ENCODE data around the gene RNF167.
"Not testable (repeated sequence)": the region's sequence is repeated elsewhere in the genome, so short reads cannot be mapped to it uniquely, and the experiment has no call there.

RNF167 gene

DNA sequence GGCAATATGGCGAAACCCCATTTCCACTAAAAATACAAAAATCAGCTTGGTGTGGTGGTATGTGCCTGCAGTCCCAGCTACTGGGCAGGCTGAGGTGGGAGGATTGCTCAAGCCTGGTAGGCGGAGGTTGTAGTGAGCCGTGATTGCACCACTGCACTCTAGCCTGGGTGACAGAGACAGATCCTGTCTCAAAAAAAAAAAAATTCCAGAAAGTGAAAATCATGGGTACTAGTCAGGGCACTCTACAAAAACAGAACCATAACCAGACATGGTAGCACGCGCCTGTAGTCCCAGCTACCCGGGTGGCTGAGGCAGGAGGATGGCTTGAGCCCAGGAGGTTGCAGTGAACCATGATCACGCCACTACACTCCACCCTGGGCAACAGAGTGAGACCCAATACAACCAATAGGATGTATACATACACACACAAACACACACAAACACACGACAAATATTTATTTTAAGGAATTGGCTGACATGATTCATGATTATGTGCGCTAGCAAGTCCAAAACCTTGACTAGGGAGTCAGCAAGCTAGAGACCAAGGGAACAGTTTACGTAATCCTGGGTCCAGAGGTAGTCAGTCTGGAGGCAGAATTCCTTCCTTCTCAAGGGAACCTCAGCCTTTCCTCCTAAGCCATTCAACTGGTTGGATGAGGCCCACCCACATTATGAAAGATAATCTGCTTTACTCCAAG lies 19.6 kb upstream of the RNF167 start:
- Mint-ChIP-seq H3K36me3 (no peaks in the 10 kb centered on the region), H3K4me3 (no peak overlapping the region), H3K27me3 (no peaks in the 10 kb centered on the region), H3K27ac (no peak overlapping the region), H3K4me1 (no peaks in the 10 kb centered on the region), H3K9me3 (no peaks in the 10 kb centered on the region)
- no peak for ATAC-seq

DNA sequence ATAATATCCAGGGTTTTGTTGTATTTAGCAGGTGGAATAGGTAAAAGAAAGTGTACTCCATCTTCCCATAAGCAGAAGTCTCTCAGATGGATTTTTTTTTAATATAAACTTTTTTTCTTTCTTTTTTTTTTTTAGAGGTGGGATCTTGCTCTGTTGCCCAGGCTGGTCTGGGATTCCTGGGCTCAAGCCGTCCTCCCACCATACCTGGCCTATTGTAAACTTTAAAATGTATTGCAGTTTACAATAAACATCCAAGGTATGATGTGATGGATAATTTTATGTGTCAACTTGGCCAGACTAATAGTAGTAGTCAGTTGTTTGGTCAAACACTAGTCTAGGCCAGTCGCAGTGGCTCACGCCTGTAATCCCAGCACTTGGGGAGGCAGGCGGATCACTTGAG lies 18.7 kb upstream of the RNF167 start:
- no peak overlapping the region for H3K4me3 Mint-ChIP-seq
- H3K36me3 Mint-ChIP-seq, result no peaks in the 10 kb centered on the region
- H3K4me1 Mint-ChIP-seq, result peaks cover under 1% of the 10 kb centered on the region
- no peak overlapping the region for H3K27ac Mint-ChIP-seq
- H3K27me3 Mint-ChIP-seq, result no peaks in the 10 kb centered on the region
- no peaks in the 10 kb centered on the region for H3K9me3 Mint-ChIP-seq
- no peak for ATAC-seq

DNA sequence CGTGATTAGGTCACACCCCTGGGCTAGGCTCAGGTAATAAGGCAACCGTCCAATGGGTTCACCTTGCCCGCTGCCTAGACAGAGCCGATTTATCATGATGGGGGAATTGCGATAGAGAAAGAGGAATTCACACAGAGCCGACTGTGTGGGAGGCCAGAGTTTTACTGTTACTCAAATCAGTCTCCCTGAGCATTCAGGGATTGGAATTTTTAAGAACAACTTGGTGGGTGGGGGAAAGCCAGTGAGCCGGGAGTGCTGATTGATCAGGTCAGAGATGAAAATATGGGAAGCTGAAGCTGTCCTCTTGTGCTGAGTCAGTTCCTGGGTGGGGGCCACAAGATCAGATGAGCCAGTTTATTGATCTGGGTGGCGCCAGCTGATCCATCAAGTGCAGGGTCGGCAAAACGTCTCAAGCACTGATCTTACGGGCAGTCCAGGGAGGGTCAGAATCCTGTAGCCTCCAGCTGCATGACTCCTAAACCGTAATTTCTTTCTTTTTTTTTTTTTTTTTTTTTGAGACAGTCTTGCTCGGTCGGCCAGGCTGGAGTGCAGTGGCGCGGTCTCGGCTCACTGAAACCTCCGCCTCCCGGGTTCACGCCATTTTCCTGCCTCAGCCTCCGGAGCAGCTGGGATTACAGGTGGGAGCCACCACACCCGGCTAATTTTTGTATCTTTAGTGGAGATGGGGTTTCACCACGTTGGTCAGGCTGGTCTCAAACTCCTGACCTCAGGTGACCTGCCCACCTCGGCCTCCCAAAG lies 13.3 kb upstream of the RNF167 start:
- ATAC-seq, H3K27me3 Mint-ChIP-seq, H3K27ac Mint-ChIP-seq, H3K9me3 Mint-ChIP-seq, H3K4me3 Mint-ChIP-seq: not testable (repeated sequence)
- H3K36me3 Mint-ChIP-seq, result peaks cover 15% of the 10 kb centered on the region
- peaks cover 18% of the 10 kb centered on the region for H3K4me1 Mint-ChIP-seq

DNA sequence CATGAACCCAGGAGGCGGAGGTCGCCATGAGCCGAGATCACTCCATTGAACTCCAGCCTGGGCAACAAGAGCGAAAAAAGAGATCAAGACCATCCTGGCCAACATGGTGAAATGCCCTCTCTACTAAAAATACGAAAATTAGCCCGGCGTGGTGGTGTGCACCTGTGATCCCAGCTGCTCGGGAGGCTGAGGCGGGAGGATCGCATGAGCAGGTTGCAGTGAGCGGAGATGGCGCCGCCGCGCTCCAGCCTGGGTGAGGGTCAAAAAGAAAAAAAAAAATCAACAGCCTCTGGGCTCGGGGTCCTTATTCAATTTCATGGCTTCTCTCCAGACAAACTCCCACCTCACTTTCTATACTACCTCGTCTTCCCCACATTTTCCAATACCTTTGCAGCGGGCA lies 11.2 kb upstream of the RNF167 start:
- Mint-ChIP-seq H3K27ac (no peak overlapping the region), H3K4me3 (no peak overlapping the region), H3K27me3 (peaks cover 4% of the 10 kb centered on the region), H3K4me1 (peaks cover 36% of the 10 kb centered on the region), H3K36me3 (peaks cover 19% of the 10 kb centered on the region), H3K9me3 (no peaks in the 10 kb centered on the region)
- ATAC-seq, result no peak

DNA sequence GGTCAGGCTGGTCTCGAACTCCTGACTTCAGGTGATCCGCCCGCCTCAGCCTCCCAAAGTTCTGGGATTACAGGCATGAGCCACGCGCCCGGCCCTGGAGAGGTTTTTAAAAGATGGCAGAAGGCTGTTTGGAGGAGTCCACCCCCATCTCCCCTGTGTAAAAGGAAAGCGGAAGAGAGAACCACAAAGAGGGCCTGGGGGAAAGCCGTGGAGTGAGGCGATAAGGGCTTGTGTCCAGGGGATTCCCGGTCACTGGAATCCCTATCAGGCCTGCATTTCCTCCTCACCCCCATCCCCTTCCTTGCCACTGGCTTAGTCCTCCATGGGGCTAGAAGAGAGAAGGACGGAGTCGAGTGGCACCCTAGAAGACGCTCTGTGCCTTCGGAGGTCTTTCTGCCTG lies 8.1 kb upstream of the RNF167 start, which contains the start of gene GP1BA:
Gene GP1BA (plus strand): TSS at position 315 of the 400 bp plus-strand sequence. CDS start 328 bp downstream, outside the sequence.
- peaks cover 29% of the 10 kb centered on the region for H3K36me3 Mint-ChIP-seq
- ATAC-seq, result peak; percentile 64
- peak within 1 kb of the TSS; percentile 14 for H3K27ac Mint-ChIP-seq
- H3K9me3 Mint-ChIP-seq, result no peaks in the 10 kb centered on the region
- H3K4me1 Mint-ChIP-seq, result peaks cover 39% of the 10 kb centered on the region
- H3K4me3 Mint-ChIP-seq, result no peak within 1 kb of the TSS
- peaks cover 11% of the 10 kb centered on the region for H3K27me3 Mint-ChIP-seq

DNA sequence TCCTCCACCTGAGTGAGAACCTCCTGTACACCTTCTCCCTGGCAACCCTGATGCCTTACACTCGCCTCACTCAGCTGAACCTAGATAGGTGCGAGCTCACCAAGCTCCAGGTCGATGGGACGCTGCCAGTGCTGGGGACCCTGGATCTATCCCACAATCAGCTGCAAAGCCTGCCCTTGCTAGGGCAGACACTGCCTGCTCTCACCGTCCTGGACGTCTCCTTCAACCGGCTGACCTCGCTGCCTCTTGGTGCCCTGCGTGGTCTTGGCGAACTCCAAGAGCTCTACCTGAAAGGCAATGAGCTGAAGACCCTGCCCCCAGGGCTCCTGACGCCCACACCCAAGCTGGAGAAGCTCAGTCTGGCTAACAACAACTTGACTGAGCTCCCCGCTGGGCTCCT lies 7.3 kb upstream of the RNF167 start:
- Mint-ChIP-seq H3K4me1 (peaks cover 39% of the 10 kb centered on the region), H3K36me3 (peaks cover 34% of the 10 kb centered on the region), H3K27me3 (peaks cover 11% of the 10 kb centered on the region), H3K4me3 (no peak overlapping the region), H3K9me3 (no peaks in the 10 kb centered on the region), H3K27ac (no peak overlapping the region)
- ATAC-seq, result no peak

DNA sequence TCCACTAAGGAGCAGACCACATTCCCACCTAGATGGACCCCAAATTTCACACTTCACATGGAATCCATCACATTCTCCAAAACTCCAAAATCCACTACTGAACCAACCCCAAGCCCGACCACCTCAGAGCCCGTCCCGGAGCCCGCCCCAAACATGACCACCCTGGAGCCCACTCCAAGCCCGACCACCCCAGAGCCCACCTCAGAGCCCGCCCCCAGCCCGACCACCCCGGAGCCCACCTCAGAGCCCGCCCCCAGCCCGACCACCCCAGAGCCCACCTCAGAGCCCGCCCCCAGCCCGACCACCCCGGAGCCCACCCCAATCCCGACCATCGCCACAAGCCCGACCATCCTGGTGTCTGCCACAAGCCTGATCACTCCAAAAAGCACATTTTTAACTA lies 6.4 kb upstream of the RNF167 start:
- Mint-ChIP-seq H3K27me3 (peaks cover 11% of the 10 kb centered on the region), H3K27ac (peak overlapping the region; percentile 73), H3K9me3 (no peaks in the 10 kb centered on the region), H3K36me3 (peaks cover 39% of the 10 kb centered on the region), H3K4me3 (no peak overlapping the region), H3K4me1 (peaks cover 45% of the 10 kb centered on the region)
- no peak for ATAC-seq

DNA sequence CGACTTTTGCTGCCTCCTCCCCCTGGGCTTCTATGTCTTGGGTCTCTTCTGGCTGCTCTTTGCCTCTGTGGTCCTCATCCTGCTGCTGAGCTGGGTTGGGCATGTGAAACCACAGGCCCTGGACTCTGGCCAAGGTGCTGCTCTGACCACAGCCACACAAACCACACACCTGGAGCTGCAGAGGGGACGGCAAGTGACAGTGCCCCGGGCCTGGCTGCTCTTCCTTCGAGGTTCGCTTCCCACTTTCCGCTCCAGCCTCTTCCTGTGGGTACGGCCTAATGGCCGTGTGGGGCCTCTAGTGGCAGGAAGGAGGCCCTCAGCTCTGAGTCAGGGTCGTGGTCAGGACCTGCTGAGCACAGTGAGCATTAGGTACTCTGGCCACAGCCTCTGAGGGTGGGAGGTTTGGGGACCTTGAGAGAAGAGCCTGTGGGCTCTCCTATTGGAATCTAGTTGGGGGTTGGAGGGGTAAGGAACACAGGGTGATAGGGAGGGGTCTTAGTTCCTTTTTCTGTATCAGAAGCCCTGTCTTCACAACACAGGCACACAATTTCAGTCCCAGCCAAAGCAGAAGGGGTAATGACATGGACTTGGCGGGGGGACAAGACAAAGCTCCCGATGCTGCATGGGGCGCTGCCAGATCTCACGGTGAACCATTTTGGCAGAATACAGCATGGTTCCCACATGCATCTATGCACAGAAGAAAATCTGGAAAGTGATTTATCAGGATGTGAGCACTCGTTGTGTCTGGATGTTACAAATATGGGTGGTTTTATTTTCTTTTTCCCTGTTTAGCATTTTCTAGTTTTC lies 5.7 kb upstream of the RNF167 start:
- H3K4me1 Mint-ChIP-seq, result peaks cover 52% of the 10 kb centered on the region
- H3K4me3 Mint-ChIP-seq, result peak overlapping the region; percentile 19
- H3K27me3 Mint-ChIP-seq, result peaks cover 11% of the 10 kb centered on the region
- H3K9me3 Mint-ChIP-seq, result no peaks in the 10 kb centered on the region
- peak overlapping the region; percentile 73 for H3K27ac Mint-ChIP-seq
- ATAC-seq, result no peak
- H3K36me3 Mint-ChIP-seq, result peaks cover 39% of the 10 kb centered on the region

DNA sequence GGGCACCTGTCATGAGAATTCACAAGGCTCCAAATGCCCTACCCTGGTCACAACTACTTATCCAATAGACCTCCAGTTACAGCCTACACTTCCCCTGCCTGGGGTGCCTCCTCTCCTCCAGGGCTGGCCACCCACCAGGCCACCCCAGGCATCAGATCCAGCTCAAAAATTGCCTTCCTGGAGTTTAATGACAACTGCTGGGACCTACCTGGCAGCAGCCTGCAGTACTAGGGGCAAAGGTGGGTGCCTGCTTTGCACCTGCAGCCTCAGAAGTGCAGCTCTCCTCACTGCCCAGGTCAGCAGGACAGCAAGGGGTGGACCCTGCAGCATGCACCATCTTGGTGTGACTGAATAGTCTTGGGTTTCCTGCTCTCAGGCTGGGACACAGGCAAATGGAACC lies 4.4 kb upstream of the RNF167 start:
- H3K9me3 Mint-ChIP-seq, result no peaks in the 10 kb centered on the region
- H3K27ac Mint-ChIP-seq, result no peak overlapping the region
- H3K4me3 Mint-ChIP-seq, result no peak overlapping the region
- ATAC-seq, result no peak
- H3K36me3 Mint-ChIP-seq, result peaks cover 37% of the 10 kb centered on the region
- peaks cover 11% of the 10 kb centered on the region for H3K27me3 Mint-ChIP-seq
- H3K4me1 Mint-ChIP-seq, result peaks cover 51% of the 10 kb centered on the region

DNA sequence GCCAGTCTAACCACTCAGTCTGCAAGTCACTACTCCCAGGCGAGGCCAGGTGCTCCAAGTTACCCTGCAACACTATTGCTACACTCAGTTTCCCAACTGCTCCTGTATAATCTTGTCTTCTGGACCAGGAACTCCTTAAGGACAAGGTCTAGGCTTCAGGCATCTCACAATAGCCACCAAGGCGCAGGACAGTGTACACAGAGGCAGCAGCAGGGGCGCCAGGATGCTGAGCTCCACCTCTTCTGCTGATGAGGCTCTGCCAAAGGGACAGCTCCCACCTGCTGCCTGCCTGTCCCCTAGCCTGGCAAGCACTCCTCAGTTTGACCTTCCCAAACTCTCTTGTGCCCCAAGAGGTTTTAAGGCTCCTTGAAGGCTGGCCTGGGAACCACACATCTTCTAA lies 3.6 kb upstream of the RNF167 start:
- Mint-ChIP-seq H3K9me3 (no peaks in the 10 kb centered on the region), H3K4me1 (peaks cover 50% of the 10 kb centered on the region), H3K4me3 (no peak overlapping the region), H3K27ac (no peak overlapping the region), H3K27me3 (peaks cover 11% of the 10 kb centered on the region), H3K36me3 (peaks cover 37% of the 10 kb centered on the region)
- no peak for ATAC-seq

DNA sequence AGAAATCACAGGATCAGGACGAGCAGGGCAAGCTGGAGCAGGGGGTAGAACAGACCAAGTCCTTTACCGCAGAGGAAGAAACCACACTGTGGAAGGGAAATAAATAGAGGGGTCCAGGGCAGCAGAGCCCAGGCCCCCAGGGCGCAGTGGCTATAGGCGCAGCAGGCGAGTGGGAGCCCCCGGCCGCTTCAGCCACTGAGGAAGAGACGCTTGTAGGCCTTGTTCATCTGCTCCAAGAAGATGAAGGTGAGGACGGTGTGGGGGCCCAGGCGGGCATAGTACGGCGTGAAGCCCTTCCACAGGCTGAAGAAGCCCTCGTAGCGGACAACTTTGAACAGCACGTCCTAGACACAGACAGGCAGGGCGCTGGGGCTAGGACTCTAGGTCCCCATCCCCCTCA lies 2.5 kb upstream of the RNF167 start:
- Mint-ChIP-seq H3K36me3 (peaks cover 38% of the 10 kb centered on the region), H3K9me3 (no peaks in the 10 kb centered on the region), H3K27ac (no peak overlapping the region), H3K4me3 (no peak overlapping the region), H3K4me1 (peaks cover 53% of the 10 kb centered on the region), H3K27me3 (peaks cover 11% of the 10 kb centered on the region)
- ATAC-seq, result no peak

DNA sequence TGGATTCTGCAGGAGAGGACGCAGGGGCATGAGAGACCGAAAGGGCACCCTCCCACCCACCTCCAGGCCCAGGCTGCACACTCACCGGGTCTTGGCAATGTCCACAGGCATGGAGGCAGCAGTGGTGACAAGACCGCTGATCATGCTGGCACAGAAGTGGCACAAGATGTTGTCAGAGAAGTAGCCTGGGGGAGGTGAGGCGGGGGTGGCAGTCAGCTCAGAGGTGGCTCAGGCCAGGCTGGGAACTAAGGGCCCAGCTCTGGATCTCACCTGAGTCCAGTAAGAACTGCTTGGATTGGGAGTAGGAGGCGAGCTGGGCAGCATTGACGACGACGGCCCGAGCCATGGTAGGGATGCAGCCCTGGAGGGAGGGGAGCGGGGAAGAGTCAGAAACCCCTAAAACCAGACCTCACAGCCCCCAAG lies 2.0 kb upstream of the RNF167 start:
- Mint-ChIP-seq H3K4me3 (peak overlapping the region; percentile 91), H3K27ac (peak overlapping the region; percentile 92)

DNA sequence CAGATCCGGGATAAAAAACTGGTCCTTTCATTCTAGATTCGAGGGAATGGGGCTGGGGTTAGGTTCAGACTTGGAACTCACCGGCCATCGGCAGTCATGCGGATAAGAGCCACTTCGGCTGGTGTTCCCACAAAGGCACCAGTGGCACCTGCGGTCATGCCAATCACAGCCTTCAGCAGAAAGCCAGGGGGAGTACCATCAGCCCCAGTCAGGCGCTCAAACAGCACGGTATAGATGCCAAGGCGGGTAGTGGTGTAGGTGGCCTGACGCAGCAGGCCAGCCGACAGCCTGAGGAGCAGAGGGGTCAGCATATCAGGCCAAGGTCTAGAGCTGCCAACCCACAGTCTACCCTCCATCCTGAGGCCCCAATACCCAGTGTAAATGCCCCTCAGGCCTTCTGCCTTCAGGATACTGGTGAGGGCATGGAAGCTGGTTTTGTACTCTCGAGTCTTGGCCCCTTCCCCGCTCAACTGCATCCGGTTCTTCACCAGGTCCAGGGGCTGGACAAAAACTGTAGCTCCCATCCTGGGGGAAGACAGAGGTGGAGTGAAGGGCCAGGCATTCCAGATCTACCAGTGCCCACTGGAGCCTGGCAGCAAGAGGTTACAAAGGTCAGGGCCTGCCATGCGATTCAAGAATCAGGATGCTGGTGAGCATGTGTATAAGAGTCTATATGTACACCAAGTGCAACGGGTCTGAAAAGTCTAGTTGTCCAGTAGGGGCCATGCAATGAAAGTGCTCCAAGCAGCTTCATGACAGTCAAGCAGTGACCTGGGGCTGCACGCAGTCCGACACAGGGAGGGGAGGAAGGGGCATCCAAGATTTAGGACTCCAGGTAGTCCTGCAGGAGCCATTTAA lies 1.2 kb upstream of the RNF167 start:
- H3K9me3 Mint-ChIP-seq, result no peaks in the 10 kb centered on the region
- peaks cover 49% of the 10 kb centered on the region for H3K36me3 Mint-ChIP-seq
- ATAC-seq, result no peak
- H3K4me1 Mint-ChIP-seq, result peaks cover 53% of the 10 kb centered on the region
- peak overlapping the region; percentile 92 for H3K27ac Mint-ChIP-seq
- H3K27me3 Mint-ChIP-seq, result peaks cover 7% of the 10 kb centered on the region
- peak overlapping the region; percentile 91 for H3K4me3 Mint-ChIP-seq

More for the DNA sequence above, 2.0 kb upstream of the RNF167 start:
- Mint-ChIP-seq H3K36me3 (peaks cover 43% of the 10 kb centered on the region), H3K4me1 (peaks cover 53% of the 10 kb centered on the region), H3K9me3 (no peaks in the 10 kb centered on the region), H3K27me3 (peaks cover 11% of the 10 kb centered on the region)
- no peak for ATAC-seq

DNA sequence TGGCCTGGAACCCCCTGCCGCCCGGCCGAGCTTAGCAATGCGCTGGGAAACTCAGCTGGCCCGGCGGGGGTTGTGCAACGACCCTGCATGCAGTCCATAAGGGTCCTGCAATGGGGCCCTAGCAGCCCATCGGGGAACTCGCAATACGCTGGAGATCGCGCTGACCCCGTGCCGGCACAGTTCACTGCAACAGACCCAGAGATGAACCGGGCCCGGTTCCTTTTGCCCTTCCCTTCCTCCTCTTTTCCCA lies 597 bp upstream of the RNF167 start:
- H3K27me3 Mint-ChIP-seq, result peaks cover under 1% of the 10 kb centered on the region
- H3K9me3 Mint-ChIP-seq, result no peaks in the 10 kb centered on the region
- ATAC-seq, result peak; percentile 3
- H3K4me1 Mint-ChIP-seq, result peaks cover 53% of the 10 kb centered on the region
- peak overlapping the region; percentile 91 for H3K4me3 Mint-ChIP-seq
- peaks cover 54% of the 10 kb centered on the region for H3K36me3 Mint-ChIP-seq
- H3K27ac Mint-ChIP-seq, result peak overlapping the region; percentile 92

Measured in stimulated activated memory B cell treated with anti-CD40 and anti-IgM and Interleukin-4, amounts not matched to agents 10 μg/mL and 1 μg/mL and 100 μg/mL, for 72 hours (primary cell).